HG03342 (cell line): ENCODE data around the gene PPFIBP2.

ENCODE experiments used
- ATAC-seq: cut with Tn5 transposase; IDR thresholded peaks from one replicate; pipeline ENCODE4 v1.9.1; 2021; ENCODE audit warnings: mild to moderate bottlenecking, moderate library complexity; ENCODE audit not compliant: unreplicated experiment

The PPFIBP2 gene

GRCh38 chr11:7595016-7595866, 81.4 kb downstream of the PPFIBP2 start:
- no peak for ATAC-seq

- no peak for ATAC-seq
Observed at GRCh38 chr11:7595951-7596350, 82.2 kb downstream of the PPFIBP2 start.

GRCh38 chr11:7596975-7597391, 83.2 kb downstream of the PPFIBP2 start:
- ATAC-seq = no peak

- ATAC-seq = no peak
Observed at GRCh38 chr11:7597620-7598019, 83.8 kb downstream of the PPFIBP2 start.

GRCh38 chr11:7599209-7599608, 85.4 kb downstream of the PPFIBP2 start:
- ATAC-seq = no peak

GRCh38 chr11:7600205-7600775, 86.5 kb downstream of the PPFIBP2 start:
- no peak for ATAC-seq

- ATAC-seq = no peak
Observed at GRCh38 chr11:7603031-7603781, 89.4 kb downstream of the PPFIBP2 start.

GRCh38 chr11:7604331-7604955, 90.6 kb downstream of the PPFIBP2 start:
- ATAC-seq = no peak

GRCh38 chr11:7605186-7605943, 91.6 kb downstream of the PPFIBP2 start:
- no peak for ATAC-seq

GRCh38 chr11:7606496-7606895, 92.7 kb downstream of the PPFIBP2 start:
- no peak for ATAC-seq

- ATAC-seq = no peak
Observed at GRCh38 chr11:7609015-7609414, 95.2 kb downstream of the PPFIBP2 start.

- ATAC-seq = no peak
Observed at GRCh38 chr11:7609521-7609920, 95.7 kb downstream of the PPFIBP2 start.

GRCh38 chr11:7610393-7610792, 96.6 kb downstream of the PPFIBP2 start:
- no peak for ATAC-seq

GRCh38 chr11:7611411-7611810, 97.6 kb downstream of the PPFIBP2 start:
- ATAC-seq = no peak

- ATAC-seq = no peak
Observed at GRCh38 chr11:7612056-7612660, 98.4 kb downstream of the PPFIBP2 start.

GRCh38 chr11:7612661-7613393, 99.0 kb downstream of the PPFIBP2 start:
- no peak for ATAC-seq

GRCh38 chr11:7613394-7613720, 99.6 kb downstream of the PPFIBP2 start:
- ATAC-seq = no peak

GRCh38 chr11:7614656-7615055, 100.9 kb downstream of the PPFIBP2 start:
- ATAC-seq = no peak

- no peak for ATAC-seq
Observed at GRCh38 chr11:7617032-7617431, 103.2 kb downstream of the PPFIBP2 start.

GRCh38 chr11:7619322-7619721, 105.5 kb downstream of the PPFIBP2 start:
- no peak for ATAC-seq
